GM12892 (cell line): Measurements from ENCODE around the gene HEBP1.

Experiments used
- DNase-seq: peaks from one replicate; pipeline ENCODE4 v3.0.0; 2011; ENCODE audit not compliant: insufficient read length
- FAIRE-seq: peaks from 2 replicates; lab custom pipeline; 2011; peaks lifted over from hg19 to GRCh38; lab: Jason Lieb, UNC
- POLR2A ChIP-seq: IDR thresholded peaks from 2 replicates; pipeline ENCODE4 v1.6.1; 2011; ENCODE audit warnings: low read depth, low read length, control low read depth
- POLR2AphosphoS5 ChIP-seq: IDR thresholded peaks from 2 replicates; pipeline ENCODE4 v1.6.1; 2011; ENCODE audit warnings: low read depth, low read length, control low read depth
- TAF1 ChIP-seq: IDR thresholded peaks from 2 replicates; pipeline ENCODE4 v1.6.1; 2011; ENCODE audit warnings: low read depth, mild to moderate bottlenecking, control low read depth, low read length, borderline replicate concordance

HEBP1 gene

GRCh38 chr12:12941450-12942350 is 58.4 kb downstream of the HEBP1 start:
- TF ChIP-seq TAF1 = no peak
- TF ChIP-seq POLR2A = no peak
- no peak for TF ChIP-seq POLR2AphosphoS5
- no peak for FAIRE-seq
- DNase-seq = no peak

- no peak for DNase-seq
- TF ChIP-seq POLR2AphosphoS5 (no peak), TAF1 (no peak), POLR2A (no peak)
- FAIRE-seq = no peak
Observed at GRCh38 chr12:12939888-12940287, 60.2 kb downstream of the HEBP1 start.

GRCh38 chr12:12938541-12938940 is 61.5 kb downstream of the HEBP1 start:
- DNase-seq = no peak
- FAIRE-seq = no peak
- TF ChIP-seq POLR2AphosphoS5 = no peak
- TF ChIP-seq POLR2A = no peak
- TF ChIP-seq TAF1 = no peak

GRCh38 chr12:12936983-12937491 is 63.0 kb downstream of the HEBP1 start:
- DNase-seq = no peak
- no peak for TF ChIP-seq POLR2AphosphoS5
- TF ChIP-seq TAF1 = no peak
- no peak for FAIRE-seq

- FAIRE-seq (no peak), DNase-seq (no peak)
- TF ChIP-seq POLR2AphosphoS5 (no peak), TAF1 (no peak), POLR2A (no peak)
Observed at GRCh38 chr12:12934556-12934955, 65.5 kb downstream of the HEBP1 start.

- no peak for FAIRE-seq
- no peak for TF ChIP-seq POLR2AphosphoS5
- no peak for TF ChIP-seq TAF1
- TF ChIP-seq POLR2A = no peak
- no peak for DNase-seq
Observed at GRCh38 chr12:12933742-12934141, 66.3 kb downstream of the HEBP1 start.

- DNase-seq (no peak), FAIRE-seq (no peak)
- TF ChIP-seq TAF1 = no peak
- no peak for TF ChIP-seq POLR2AphosphoS5
- no peak for TF ChIP-seq POLR2A
Observed at GRCh38 chr12:12930633-12931219, 69.3 kb downstream of the HEBP1 start.

- TF ChIP-seq TAF1 (no peak), POLR2AphosphoS5 (no peak), POLR2A (no peak)
- no peak for FAIRE-seq
- no peak for DNase-seq
Observed at GRCh38 chr12:12929696-12930095, 70.4 kb downstream of the HEBP1 start.

- peak; percentile 77 for FAIRE-seq
- TF ChIP-seq TAF1 = no peak; the same call in 1 of the 2 replicates
- TF ChIP-seq POLR2AphosphoS5 = no peak
- no peak for TF ChIP-seq POLR2A
- peak; percentile 25 for DNase-seq
Observed at GRCh38 chr12:12927211-12928079, 72.6 kb downstream of the HEBP1 start.

GRCh38 chr12:12926571-12927071 is 73.4 kb downstream of the HEBP1 start:
- no peak for TF ChIP-seq TAF1
- no peak for TF ChIP-seq POLR2A
- DNase-seq (no peak), FAIRE-seq (no peak)

GRCh38 chr12:12925388-12925787 is 74.7 kb downstream of the HEBP1 start:
- no peak for TF ChIP-seq POLR2A
- TF ChIP-seq TAF1 = no peak
- no peak for TF ChIP-seq POLR2AphosphoS5
- no peak for FAIRE-seq
- DNase-seq = no peak
